Neuron (in vitro differentiated cells): Measurements from ENCODE around the gene SHROOM3.

Experiments used
- H2AFZ ChIP-seq: one replicate; pipeline ENCODE4 v1.6.1; 2013; ENCODE audit warnings: low read depth, mild to moderate bottlenecking, inconsistent platforms, low read length, moderate library complexity
- H3K27me3 ChIP-seq: one replicate; pipeline ENCODE4 v1.6.1; 2013; ENCODE audit warnings: low read length; ENCODE audit not compliant: insufficient read depth
- H3K36me3 ChIP-seq: one replicate; pipeline ENCODE4 v1.6.1; 2013; ENCODE audit warnings: low read length; ENCODE audit not compliant: insufficient read depth
- H3K4me1 ChIP-seq: one replicate; pipeline ENCODE4 v1.6.1; 2013; ENCODE audit warnings: low read length; ENCODE audit not compliant: insufficient read depth
- H3K4me3 ChIP-seq: 2 replicates; pipeline ENCODE4 v1.5.1; 2013; ENCODE audit warnings: mild to moderate bottlenecking, low read length, moderate library complexity
- H3K9me3 ChIP-seq: one replicate; pipeline ENCODE4 v1.6.1; 2013; ENCODE audit warnings: low read length

The SHROOM3 gene

GRCh38 chr4:76578002-76578560, 143.1 kb downstream of the SHROOM3 start:
- Histone ChIP-seq H3K4me1 (no peaks in the 10 kb centered on the region), H3K9me3 (peaks cover 6% of the 10 kb centered on the region), H2AFZ (no peak overlapping the region), H3K27me3 (no peaks in the 10 kb centered on the region), H3K36me3 (peaks cover 4% of the 10 kb centered on the region), H3K4me3 (no peak overlapping the region)

GRCh38 chr4:76579596-76580375, 144.8 kb downstream of the SHROOM3 start:
- Histone ChIP-seq H3K27me3 (no peaks in the 10 kb centered on the region), H3K4me3 (no peak overlapping the region), H3K4me1 (peaks cover 8% of the 10 kb centered on the region), H2AFZ (no peak overlapping the region), H3K36me3 (peaks cover 4% of the 10 kb centered on the region), H3K9me3 (no peaks in the 10 kb centered on the region)

- H3K4me1 ChIP-seq: peaks cover 23% of the 10 kb centered on the region
- peaks cover 4% of the 10 kb centered on the region for H3K36me3 ChIP-seq
- H3K4me3 ChIP-seq: no peak overlapping the region
- H2AFZ ChIP-seq: no peak overlapping the region
- H3K27me3 ChIP-seq: no peaks in the 10 kb centered on the region
- H3K9me3 ChIP-seq: no peaks in the 10 kb centered on the region
Measured at GRCh38 chr4:76581077-76581962, 146.3 kb downstream of the SHROOM3 start.

GRCh38 chr4:76582074-76582816, 147.2 kb downstream of the SHROOM3 start:
- Histone ChIP-seq H3K36me3 (peaks cover 4% of the 10 kb centered on the region), H3K4me3 (no peak overlapping the region), H2AFZ (no peak overlapping the region), H3K9me3 (no peaks in the 10 kb centered on the region), H3K27me3 (no peaks in the 10 kb centered on the region), H3K4me1 (peaks cover 30% of the 10 kb centered on the region)

- Histone ChIP-seq H2AFZ (no peak overlapping the region), H3K4me3 (no peak overlapping the region), H3K27me3 (no peaks in the 10 kb centered on the region), H3K4me1 (peaks cover 34% of the 10 kb centered on the region), H3K9me3 (no peaks in the 10 kb centered on the region), H3K36me3 (peaks cover 4% of the 10 kb centered on the region)
Measured at GRCh38 chr4:76582817-76583087, 147.7 kb downstream of the SHROOM3 start.

GRCh38 chr4:76584241-76585152, 149.5 kb downstream of the SHROOM3 start:
- Histone ChIP-seq H3K4me1 (peaks cover 50% of the 10 kb centered on the region), H3K4me3 (no peak overlapping the region), H3K9me3 (no peaks in the 10 kb centered on the region), H3K27me3 (no peaks in the 10 kb centered on the region), H2AFZ (no peak overlapping the region), H3K36me3 (peaks cover 4% of the 10 kb centered on the region)

- H3K36me3 ChIP-seq: peaks cover 4% of the 10 kb centered on the region
- H3K9me3 ChIP-seq: no peaks in the 10 kb centered on the region
- peak overlapping the region; percentile 32 for H3K4me3 ChIP-seq
- H3K27me3 ChIP-seq: no peaks in the 10 kb centered on the region
- H3K4me1 ChIP-seq: peaks cover 58% of the 10 kb centered on the region
- no peak overlapping the region for H2AFZ ChIP-seq
Measured at GRCh38 chr4:76585272-76585671, 150.2 kb downstream of the SHROOM3 start.

- peak overlapping the region; percentile 32 for H3K4me3 ChIP-seq
- no peak overlapping the region for H2AFZ ChIP-seq
- no peaks in the 10 kb centered on the region for H3K9me3 ChIP-seq
- H3K4me1 ChIP-seq: peaks cover 65% of the 10 kb centered on the region
- H3K36me3 ChIP-seq: peaks cover 4% of the 10 kb centered on the region
- no peaks in the 10 kb centered on the region for H3K27me3 ChIP-seq
Measured at GRCh38 chr4:76585897-76586360, 150.9 kb downstream of the SHROOM3 start.

GRCh38 chr4:76588274-76588673, 153.2 kb downstream of the SHROOM3 start:
- no peak overlapping the region for H3K4me3 ChIP-seq
- no peaks in the 10 kb centered on the region for H3K27me3 ChIP-seq
- H3K4me1 ChIP-seq: peaks cover 85% of the 10 kb centered on the region
- H2AFZ ChIP-seq: no peak overlapping the region
- no peaks in the 10 kb centered on the region for H3K9me3 ChIP-seq
- no peaks in the 10 kb centered on the region for H3K36me3 ChIP-seq

GRCh38 chr4:76589402-76589801, 154.4 kb downstream of the SHROOM3 start:
- H3K9me3 ChIP-seq: no peaks in the 10 kb centered on the region
- peaks cover 81% of the 10 kb centered on the region for H3K4me1 ChIP-seq
- H3K4me3 ChIP-seq: no peak overlapping the region
- H3K27me3 ChIP-seq: no peaks in the 10 kb centered on the region
- no peaks in the 10 kb centered on the region for H3K36me3 ChIP-seq
- no peak overlapping the region for H2AFZ ChIP-seq

GRCh38 chr4:76589872-76590797, 155.1 kb downstream of the SHROOM3 start:
- H3K4me1 ChIP-seq: peaks cover 74% of the 10 kb centered on the region
- H2AFZ ChIP-seq: no peak overlapping the region
- H3K36me3 ChIP-seq: no peaks in the 10 kb centered on the region
- no peaks in the 10 kb centered on the region for H3K27me3 ChIP-seq
- no peaks in the 10 kb centered on the region for H3K9me3 ChIP-seq
- H3K4me3 ChIP-seq: peak overlapping the region; percentile 24
